NK-92 (cell line): ENCODE data around the gene MICALL2.

ENCODE experiments used
- DNase-seq: peaks from one replicate; lab custom pipeline; 2025; ENCODE audit not compliant: unreplicated experiment; lab: John Stamatoyannopoulos, UW

Gene MICALL2

GRCh38 chr7:1419310-1419634, 40.0 kb downstream of the MICALL2 start:
- no peak for DNase-seq

- DNase-seq: no peak
Measured at GRCh38 chr7:1418505-1419309, 40.6 kb downstream of the MICALL2 start.

GRCh38 chr7:1415389-1415990, 43.8 kb downstream of the MICALL2 start:
- DNase-seq: no peak

- no peak for DNase-seq
Measured at GRCh38 chr7:1413936-1414639, 45.2 kb downstream of the MICALL2 start.

DNA sequence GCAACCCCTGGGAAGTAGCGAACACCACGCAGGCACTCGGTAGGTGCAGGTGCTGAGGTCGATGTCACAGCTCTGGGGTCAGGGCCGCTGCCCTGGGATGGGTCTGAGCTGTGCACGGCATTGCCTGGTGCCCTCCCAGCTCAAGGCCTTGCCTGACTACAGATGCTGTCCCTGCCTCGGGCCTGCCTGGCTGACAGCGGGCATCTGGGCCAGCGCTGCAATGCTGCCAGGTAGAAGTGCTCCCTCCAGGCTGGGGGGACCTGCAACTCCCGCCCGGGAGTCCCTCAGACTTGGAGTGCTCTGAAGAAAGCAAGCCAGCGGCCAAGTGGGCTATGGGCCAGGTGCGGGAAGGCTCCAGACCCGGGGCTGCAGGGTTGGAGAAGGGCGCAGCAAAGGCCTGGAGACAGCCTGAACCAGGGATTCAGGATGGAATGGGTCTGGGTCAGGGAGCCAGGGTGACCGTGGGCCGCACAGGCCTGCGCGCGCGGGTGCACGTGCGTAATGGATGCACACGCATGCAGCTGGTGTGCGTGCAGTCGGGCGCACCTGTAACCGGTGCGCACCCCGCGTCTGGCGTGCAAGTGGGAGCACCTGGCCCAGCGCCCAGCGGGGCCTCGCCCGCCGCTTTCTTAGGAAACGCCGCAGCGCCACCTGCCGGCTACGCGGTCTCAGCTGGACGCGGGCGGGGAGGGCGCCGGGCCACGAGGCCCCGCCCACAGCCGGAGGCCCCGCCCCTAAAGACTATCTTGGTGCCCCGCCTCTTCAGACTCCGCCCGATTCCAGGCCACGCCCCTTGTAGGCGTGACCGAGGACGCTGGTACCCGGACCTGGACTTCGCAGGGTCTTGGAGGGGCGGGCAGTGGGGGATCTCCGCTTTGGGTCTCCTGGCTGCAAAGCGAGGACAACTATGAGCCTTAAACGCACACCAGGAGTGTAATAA, 46.7 kb downstream of the MICALL2 start:
- peak; percentile 40 for DNase-seq

DNA sequence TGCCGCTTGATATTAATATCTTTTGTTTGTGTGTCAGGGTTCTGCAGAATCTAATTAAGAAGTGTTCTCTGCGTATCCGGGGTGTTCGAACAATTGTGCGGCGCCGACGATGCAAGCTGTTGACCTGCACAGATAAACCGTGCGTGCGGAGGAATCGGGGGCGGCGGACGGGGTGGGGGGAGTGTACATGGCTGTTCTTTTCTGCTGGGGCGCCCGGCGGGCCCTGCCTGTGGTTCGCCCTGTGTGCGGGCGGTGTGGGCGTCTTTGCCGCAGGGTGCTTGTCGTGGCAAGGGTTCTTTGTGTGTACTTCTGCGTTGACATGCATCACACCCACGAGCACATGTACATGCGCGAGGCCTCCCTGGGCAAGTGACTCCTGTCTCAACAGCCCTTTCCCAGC, 47.9 kb downstream of the MICALL2 start:
- no peak for DNase-seq

DNA sequence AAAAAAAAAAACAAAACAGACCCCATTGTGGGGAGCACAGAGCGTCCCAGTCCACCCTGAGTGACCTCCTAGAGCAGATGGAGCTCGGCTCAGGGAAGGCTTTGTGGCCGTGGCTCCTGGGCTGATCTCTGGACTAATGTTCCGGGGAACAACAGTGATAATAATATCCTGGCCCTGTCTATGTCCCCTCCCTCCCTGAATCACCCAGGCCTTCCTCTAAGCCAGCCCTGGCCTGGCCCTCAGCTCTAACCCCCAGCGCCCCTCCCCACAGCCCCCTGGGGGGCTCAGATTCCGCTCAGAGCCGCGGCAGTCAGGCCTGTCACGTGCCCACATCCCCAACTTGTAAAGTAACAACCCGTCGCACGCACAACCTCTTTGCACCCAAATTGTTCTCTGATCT, 48.3 kb downstream of the MICALL2 start:
- no peak for DNase-seq

GRCh38 chr7:1409555-1409954, 49.7 kb downstream of the MICALL2 start:
- no peak for DNase-seq

GRCh38 chr7:1408466-1408865, 50.8 kb downstream of the MICALL2 start:
- DNase-seq: no peak

GRCh38 chr7:1407892-1408291, 51.4 kb downstream of the MICALL2 start:
- DNase-seq: no peak

- DNase-seq: no peak
Measured at GRCh38 chr7:1404898-1405548, 54.2 kb downstream of the MICALL2 start.

DNA sequence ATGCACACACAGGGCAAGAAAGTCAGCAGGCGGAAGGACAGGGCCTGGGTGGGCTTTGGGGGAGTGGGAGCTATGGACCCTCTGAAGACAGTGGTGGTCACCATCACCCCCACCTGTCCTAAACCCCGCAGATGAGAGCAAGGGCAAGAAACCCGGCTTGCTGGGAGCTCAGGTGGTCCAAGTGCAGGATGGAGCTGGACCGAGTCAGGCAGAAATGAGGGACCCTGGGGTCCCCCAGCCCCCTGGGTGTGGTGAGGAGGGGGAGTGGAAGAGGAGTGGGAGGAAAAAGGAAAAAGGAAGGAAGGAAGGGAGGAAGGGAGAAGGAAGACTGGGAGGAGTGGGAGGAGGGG, 54.8 kb downstream of the MICALL2 start:
- DNase-seq: no peak

GRCh38 chr7:1403638-1404459, 55.4 kb downstream of the MICALL2 start:
- no peak for DNase-seq

DNA sequence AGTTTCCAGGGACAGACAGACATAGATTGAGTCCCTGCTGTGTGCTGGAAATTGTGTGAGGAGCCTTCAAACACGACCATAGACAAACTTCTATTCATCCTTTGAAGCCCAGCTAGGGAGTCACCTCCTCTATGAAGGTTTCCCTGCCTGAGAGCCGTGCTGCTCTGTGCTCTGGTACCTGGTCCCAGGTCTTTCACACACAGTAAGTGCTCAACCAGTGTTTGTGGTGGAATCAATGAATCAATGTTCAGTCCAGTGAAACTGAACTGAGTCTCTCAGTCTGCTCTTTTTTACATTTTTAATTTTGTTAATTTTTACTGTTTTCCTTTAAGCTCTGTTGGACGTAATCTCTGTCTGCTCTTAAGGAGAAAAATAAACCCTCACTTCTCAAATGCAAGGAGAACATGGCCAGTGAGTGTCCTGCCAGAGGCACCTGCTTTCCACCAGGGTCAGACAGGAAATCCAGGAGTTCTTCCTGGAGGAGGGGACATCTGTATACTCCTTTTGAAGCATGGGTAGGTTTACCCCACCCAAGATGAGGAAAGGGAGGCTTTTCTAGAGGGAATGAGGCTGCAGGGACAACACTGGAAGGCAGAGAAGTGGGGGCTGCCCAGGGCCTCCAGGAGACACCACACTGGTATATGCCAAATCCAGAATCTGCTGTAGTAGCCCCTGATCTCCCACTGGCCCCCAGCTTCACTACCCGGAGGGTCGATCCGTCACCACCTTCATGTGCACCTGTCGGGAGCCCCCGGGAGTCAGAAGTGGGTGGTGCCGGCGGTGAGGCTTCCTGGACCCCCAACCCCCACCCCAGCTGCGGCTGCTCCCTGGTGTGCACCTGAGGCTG, 56.3 kb downstream of the MICALL2 start:
- no peak for DNase-seq

- DNase-seq: no peak
Measured at GRCh38 chr7:1402110-1402790, 57.0 kb downstream of the MICALL2 start.

- DNase-seq: no peak
Measured at GRCh38 chr7:1401011-1401410, 58.3 kb downstream of the MICALL2 start.

DNA sequence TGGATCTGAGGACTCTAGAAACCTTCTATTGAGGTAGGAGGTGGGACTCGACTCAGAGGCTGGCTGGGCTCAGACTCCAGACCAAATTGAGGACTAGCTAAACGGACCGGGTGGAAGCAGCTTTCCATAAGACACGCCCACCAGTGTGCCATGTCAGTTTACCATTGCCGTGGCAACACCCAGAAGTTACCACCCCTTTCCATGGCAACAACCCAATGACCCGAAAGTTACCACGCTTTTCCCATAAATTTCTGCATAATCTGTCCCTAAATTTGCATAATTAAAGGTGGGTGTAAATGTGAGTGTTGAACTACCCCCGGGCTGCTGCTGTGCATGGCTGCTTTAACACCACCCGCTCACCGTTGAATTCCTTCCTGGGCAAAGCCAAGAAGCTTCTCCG, 58.9 kb downstream of the MICALL2 start:
- DNase-seq: no peak

DNA sequence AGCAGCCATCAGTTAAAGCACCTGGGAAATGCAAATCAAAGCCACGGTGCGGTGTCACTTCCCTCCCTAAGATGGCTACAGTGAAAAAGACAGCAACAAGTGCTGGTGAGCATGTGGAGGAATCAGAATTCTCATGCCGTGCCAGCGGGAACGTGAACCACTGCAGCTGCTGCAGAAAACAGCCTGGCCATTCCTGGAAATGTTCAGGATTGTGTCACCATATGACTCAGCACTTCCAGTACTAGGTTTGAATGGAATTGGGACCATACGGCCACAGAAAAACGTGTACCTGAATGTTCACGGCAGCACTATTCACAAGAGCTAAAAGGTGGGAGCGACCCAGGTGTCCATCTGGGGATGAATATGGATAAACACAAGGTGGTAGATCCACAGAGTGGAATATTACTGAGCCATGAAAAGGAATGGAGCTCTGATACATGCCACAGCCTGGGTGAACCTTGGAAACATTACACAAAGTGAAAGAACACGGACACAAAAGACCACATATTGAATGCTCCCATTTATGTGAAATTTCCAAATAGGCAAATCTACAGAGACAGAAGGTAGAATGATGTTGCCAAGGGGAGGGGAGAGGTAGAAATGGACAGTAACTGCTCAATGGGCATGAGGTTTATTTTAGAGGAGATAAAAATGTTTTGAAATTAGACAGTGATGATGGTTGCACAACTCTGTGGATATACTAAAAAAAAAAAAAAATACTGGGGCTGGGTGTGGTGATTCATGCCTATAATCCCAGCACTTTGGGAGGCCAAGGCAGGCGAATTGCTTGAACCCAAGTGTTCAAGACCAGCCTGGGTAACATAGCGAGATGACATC, 61.6 kb downstream of the MICALL2 start:
- no peak for DNase-seq
